Right forelimb (tissue), 1 donor: ENCODE results near the gene CHCHD6.
"Not testable (repeated sequence)": the region's sequence is repeated elsewhere in the genome, so short reads cannot be mapped to it uniquely, and the experiment has no call there.

Experiments used
- DNase-seq: peaks from one replicate; pipeline ENCODE4 v3.0.0-alpha.2; 2018

Gene CHCHD6

DNA sequence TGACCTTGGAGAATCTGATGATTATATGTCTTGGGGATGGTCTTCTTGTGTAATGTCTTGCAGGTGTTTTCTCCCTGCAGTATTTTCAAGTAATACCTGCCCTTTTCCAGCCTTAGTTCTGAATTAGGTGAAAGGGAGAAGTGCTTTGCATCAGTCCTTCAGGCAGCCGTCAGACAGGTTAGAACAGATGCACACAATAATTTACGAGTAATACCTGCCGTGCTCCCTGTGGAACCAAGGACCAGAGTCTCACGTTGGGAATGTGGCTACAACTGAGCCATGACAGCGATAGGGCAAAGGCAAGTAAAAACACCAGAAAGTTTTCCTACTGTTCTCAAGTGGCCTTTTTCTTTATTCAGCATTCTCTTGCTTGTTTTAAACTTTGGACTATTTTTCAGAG, 69.1 kb downstream of the CHCHD6 start:
- no peak for DNase-seq

DNA sequence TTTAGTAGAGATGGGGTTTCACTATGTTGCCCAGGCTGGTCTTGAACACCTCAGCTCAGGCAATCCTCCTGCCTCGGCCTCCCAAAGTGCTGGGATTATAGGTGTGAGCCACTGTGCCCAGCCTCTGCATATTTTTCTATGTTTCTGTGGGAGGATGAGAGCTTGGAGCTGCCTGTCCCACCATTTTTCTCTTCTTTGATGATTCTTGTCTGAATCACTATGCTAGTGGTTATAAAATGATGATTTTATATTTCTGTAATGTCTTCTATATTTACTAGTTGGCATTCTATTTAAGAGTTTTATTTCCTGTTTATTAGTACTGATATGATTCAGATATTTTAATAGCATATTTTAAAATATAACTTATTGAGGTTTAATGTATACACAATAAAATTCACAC, 69.7 kb downstream of the CHCHD6 start:
- no peak for DNase-seq

DNA sequence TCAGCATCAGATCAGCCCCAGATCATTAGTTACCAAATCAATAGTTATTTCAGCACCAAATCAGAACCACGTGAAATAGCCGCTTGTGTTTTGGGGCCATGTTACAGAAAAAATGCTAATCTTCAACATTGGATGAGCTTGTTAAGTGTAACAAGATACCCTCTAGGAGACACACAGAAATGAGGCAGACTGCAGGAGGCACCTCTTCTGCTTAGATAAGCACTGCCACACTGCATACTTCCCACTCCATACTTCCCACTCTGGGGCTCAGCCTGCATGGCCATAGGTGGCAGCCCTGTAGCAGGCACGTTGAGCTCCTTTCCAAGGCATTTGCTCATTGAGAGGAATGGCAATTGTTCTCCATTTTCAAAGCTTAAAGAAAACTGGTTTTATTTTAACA, 73.3 kb downstream of the CHCHD6 start:
- DNase-seq = no peak

DNA sequence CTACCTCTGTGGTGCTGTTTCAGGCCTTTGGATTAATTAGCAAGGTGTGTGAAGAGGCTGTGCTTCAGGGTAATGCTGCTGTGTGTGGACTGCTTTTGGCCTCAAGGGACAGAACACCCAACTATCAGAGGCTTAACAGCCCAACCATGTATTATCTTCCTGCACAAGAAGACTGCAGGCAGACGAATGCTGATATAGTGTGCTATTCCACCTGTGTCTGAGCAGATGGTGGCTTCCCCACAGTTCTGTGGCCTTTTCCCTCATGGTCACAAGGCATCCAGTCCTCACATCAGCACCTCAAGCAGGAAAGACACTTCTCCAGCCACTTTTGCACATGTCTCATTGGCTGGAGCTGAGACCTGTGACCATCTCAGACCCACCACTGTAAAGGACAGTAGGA, 76.6 kb downstream of the CHCHD6 start:
- no peak for DNase-seq

DNA sequence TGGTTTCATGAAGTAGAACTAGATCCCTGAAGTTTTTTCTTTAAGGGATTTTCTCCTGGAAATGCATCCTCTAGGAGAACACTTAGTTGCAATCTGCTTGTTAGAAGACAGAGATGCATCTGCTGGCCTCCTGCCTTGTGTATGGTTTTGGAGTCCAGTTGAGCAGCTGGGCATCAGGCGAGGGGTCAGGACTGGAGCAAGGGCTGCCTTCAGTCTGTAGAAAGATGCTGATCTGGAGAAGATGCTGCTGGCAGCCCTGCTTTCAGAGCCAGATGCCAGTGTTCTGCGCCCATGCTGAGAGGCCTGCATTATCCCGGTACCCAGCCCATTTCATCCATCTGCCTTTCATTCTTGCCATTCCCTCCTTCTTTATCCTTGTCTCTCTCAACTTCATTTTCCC, 77.4 kb downstream of the CHCHD6 start:
- no peak for DNase-seq

DNA sequence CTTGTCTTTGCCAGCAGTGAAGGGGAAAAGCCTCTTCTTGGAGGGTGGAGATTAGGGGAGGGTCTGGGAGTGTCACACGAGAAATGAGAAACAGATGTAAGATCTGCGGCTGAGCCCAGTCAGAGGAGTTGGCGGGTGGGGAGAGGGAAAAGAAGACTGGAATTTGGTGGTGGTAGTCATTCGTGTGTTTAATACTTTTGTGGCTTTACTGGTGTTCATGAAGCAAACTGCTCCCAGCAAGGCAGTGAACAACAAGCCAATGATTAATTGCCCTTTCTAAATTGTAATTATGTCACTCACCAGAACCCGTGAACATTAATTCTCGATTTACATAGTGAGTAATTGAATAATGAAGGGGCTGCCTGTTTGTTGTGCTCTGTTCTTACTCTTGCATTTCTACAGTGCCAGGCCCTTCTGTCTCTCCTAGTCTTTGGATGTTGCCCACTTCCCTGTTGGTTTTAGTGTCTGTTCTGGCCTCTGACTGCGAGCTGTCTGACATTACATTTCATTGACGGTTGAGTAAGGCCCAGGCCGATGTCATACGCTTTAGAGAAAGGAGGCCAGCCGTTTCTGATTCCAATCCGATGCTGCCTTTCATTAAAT, 78.0 kb downstream of the CHCHD6 start:
- peak; percentile 78 for DNase-seq

DNA sequence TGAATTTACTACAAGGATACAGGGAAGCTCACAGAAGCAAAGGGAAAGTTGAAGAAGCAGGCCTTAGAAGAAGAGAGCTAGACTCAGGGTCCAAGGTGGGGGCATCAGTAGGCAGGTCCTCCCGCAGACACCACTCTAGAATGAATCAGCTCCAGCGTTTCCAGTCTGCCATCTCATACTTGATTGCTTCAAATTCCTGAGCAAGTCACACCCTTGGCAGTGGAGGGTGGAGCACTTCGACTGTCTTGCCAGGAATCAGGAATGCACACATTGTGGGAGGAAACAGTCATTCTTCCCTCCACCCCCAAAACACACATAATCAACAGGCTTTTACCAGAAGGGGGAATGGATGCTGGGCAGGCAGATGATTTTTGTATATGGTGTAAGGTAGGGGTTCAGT, 78.5 kb downstream of the CHCHD6 start:
- peak; percentile 59 for DNase-seq

DNA sequence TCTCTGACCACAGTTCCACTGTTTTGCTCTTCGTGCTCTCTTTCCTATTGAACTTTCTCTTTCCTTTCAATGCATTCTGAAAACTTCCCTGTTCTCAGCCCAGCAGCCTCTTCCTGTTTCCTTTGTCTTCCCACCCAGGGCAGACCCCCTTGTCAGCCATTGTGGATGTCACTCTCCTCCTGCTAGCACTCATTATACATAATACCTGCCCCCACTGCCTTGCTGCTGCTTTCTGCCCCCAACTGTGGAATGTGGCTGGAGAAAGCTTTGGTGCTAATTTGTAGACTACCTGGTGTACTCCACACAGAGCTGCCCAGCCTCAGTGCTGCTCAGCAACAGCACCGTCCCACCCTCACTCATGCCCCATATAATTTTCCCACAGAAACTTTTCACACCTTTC, 80.2 kb downstream of the CHCHD6 start:
- no peak for DNase-seq

DNA sequence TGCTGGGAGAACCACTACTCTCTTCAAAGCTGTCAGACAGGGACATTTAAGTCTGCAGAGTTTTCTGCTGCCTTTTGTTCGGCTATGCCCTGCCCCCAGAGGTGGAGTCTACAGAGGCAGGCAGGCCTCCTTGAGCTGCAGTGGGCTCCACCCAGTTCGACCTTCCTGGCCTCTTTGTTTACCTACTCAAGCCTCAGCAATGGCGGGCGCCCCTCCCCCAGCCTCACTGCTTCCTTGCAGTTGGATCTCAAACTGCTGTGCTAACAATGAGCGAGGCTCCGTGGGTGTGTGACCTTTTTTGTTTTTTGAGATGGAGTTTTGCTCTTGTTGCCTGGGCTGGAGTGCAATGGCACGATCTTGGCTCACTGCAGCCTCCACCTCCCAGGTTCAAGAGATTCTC, 87.3 kb downstream of the CHCHD6 start:
- not testable (repeated sequence) for DNase-seq

DNA sequence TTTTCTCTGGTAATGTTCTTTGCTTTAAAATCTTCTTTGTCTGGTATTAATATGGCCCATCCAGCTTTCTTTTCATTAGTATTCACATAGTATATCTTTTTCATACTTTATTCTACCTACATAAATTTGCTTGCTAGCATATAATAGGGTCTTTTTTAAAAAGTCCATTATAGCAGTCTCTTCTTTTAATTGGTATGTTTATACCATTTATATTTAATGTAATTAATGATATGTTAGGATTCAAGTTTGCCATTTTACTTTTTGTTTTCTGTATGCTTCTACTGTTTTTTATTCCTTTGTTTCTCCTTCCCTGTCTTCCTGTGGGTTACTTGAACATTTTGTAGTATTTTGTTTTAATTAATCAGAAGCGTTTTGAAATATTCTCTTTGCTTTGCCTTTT, 89.0 kb downstream of the CHCHD6 start:
- DNase-seq = no peak

DNA sequence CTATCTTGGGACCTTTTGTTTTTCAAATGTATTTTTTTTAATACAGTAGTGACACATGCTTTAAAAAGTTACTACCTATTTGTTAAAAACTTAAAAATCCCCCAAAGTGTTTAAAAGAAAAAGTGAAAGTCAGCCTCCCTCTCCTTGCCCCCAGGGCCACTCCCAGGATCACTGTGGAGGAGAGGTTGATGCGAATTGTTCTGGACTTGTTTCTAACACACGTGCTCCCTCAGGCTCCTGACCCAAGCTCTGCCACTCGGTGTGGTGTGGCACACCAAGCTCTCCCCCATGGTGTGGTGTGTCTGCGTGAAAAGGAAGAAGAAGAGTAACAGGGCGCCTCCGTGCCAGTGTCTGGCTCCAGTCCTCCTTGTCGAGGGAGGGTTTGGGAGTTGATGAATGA, 93.5 kb downstream of the CHCHD6 start:
- DNase-seq = no peak

DNA sequence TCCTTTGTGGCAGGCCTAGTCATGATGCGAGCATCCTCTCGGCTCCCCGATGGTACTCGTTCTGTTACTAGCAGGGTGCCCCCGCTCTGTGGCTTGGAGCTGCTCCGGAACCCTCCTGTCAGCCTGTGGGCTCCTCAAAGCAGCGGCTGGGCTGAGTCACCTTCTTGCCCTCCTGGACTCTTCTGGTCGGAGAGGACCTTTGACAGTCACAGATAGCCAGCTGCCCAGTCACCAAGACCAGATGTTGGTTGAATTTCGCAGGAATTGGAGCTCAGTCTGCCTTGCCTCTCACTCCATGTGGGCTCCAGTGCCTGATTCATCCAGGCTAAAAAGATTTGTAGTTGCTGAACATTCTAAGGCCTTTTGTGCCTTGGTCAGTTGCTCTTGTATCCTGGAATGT, 94.5 kb downstream of the CHCHD6 start:
- DNase-seq = no peak

DNA sequence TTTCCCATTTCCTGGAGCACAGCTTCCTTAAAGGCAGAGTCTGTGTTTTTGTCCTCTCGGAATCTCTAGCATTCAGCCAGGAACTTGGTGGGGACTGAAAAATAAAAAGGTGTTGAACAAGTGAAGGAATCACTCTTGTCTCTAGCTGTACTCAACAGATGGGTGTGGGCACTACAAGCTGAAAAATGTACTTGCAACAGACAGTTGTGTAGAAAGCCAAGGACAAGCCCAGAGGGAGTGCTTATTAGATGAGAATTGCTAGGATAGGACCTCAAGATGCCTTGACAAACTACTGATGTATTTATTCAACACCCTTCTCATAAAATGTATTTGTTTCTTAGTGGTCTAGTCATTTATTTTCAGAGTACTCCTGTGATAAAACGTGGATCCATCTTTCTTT, 95.1 kb downstream of the CHCHD6 start:
- no peak for DNase-seq

DNA sequence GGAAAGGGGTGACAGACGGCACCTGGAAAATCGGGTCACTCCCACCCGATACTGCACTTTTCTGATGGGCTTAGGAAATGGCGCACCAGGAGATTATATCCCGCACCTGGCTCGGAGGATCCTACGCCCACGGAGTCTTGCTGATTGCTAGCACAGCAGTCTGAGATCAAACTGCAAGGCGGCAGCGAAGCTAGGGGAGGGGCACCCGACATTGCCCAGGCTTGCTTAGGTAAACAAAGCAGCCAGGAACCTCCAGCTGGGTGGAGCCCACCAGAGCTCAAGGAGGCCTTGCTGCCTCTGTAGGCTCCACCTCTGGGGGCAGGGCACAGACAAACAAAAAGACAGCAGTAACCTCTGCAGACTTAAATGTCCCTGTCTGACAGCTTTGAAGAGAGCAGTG, 97.3 kb downstream of the CHCHD6 start:
- not testable (repeated sequence) for DNase-seq

DNA sequence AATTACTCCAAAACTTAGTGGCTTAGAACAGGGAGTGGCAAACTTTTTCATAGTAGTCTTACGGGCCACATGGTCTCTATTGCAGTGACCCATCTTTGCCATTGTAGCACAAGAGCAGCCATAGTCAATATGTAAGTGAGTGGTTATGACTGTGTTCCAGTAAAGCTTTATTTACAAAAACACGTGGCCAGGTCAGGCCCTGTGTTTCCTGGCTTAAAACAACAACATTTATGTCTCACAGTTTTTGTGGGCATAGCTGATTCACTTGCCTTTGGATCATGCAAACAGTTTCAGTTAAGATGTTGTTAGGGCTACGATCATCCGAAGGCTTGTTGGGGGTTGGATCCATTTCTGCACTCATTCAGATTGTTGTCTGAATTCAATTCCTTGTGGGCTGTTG, 103.8 kb downstream of the CHCHD6 start:
- DNase-seq = no peak

DNA sequence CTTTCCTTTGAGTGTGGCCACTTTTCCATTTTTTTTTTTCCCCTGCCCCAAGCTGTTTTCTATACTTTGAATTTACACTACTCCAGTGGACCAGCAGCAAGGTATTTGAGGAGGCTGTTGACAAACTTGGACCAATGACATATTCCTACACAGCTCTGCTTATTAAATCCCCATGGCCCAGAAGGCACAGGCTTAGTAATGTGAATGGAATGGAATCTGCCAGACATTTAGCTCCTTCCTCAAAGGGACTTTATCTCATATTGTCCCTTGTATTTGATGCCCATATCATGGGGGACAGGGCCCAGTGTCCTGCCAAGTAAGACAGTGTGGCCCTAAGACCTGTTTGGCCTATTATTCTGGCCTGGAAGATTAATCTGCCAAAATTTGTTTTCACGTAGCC, 107.5 kb downstream of the CHCHD6 start:
- no peak for DNase-seq

DNA sequence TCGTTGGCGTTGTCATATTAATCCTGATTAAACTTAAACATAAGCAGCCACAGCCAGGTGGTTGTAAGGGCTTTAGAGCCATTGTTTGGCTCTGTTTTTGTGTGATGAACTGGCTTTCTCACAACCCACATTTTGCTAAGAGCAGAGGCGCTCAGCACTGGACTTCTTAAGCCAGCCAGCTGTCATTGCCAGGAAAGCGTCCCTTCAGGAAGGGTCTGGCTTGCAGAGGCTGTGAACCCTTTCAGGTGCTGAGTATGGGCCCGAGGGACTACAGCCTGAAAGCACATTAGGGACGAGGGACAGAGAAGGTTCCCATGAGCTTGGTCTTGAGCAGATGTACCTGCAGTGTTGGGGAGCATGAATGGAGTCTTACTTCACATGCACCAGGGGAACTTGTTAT, 112.3 kb downstream of the CHCHD6 start:
- no peak for DNase-seq

DNA sequence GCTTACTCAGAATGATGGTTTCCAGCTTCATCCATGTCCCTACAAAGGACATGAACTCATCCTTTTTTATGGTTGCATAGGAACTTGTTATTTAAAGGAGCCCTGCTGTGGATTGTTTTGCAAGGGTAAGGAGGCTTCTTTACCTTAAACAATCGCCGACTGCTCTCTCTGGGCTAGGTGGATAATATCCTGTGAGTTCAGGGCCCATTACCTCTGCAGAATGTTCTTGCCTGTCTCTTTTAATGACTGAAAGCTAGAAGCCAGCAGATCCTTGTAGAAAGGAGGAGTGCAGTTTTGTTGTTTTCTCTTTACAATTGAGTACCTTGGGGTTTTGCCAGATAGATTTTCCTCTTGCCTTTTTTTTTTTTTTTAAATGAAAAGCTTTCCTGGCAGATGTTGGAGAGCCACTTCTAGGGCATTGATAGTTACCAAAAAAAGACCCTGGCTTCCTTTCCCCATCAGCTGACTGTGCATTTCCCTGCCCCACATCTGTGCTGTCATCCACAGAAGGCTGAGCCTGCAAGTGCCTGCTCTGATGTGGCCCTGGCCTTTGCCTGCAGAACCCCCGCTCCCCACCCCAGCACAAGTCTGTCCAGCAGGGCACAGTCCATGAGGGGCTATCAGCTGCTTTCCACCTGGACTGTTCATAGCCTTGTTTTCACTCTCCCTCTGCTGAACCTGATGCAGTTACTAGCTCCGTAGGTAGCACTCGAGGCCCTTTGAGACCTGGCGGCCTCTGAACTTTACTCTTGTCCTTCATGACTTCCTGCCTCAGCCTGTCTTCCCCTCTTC, 113.1 kb downstream of the CHCHD6 start:
- no peak for DNase-seq

DNA sequence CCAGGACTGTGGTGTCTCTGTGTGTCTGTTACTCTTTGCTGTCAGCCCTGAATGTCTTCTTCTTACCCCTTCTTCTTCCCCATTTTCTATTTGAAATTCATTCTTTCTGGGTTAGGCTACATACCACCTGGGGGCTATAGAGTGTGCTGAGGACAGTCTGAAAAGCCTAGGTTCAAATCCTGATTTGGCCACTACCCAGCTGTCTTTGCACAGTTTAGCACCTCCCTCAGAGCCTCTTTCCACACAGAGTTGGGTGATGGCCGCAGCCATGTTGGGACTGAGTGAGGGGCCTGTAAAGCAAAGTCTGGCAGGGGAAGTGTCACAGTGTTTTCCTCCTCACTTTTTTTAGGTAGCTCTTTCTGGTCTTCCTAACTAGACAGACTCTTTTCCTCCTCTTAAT, 113.7 kb downstream of the CHCHD6 start:
- no peak for DNase-seq

DNA sequence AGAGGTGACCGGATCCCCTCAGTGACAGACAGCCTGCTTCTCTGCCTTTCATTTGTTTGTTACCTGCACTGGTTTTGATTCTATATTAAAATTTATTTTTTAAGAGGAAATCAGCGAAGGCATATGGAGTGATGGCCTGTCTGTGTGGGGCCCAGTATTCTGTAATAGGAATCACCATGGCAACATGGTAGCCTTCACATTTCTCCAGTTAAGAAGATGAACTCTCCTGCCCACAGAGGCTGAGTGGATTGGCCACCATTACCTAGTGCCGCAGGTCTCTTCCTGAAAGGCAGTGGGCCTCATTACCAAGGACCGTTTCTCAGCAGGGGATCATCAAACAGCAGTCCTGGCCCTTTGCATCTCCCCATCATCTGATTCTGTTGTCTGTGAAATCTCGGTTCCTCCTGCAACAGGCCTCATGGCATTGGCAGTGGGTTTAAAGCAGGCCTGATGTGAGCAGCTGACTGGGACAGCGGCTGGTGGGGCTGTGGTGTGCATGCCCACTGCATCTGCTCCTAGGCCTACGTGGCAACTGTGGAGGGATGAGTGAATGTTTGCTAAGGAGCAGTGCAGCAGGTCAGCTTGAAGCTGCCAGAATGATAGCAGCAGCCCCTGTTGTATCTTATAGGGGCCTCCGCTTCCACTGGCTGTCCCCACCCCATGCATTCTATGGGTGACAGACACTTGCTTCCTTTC, 114.5 kb downstream of the CHCHD6 start:
- no peak for DNase-seq

DNA sequence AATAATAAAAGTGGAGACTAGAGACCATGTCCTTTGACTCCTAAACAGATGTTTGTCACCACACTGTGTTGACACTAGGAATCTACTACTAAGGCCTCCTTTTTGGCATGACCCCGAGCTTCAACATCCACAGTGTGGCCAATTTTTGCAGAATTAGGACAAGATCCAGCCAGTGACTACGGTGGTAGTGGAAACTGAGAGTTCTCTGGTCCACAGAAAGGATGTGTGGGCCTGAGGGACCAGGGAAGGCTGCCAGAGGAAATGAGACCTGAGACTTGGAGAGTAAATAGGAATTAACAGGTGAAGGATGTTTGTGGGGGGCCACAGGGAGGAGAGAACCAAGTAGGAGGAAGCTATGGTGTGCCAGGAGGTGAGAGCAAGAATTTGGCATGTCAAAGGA, 122.7 kb downstream of the CHCHD6 start:
- DNase-seq = no peak

DNA sequence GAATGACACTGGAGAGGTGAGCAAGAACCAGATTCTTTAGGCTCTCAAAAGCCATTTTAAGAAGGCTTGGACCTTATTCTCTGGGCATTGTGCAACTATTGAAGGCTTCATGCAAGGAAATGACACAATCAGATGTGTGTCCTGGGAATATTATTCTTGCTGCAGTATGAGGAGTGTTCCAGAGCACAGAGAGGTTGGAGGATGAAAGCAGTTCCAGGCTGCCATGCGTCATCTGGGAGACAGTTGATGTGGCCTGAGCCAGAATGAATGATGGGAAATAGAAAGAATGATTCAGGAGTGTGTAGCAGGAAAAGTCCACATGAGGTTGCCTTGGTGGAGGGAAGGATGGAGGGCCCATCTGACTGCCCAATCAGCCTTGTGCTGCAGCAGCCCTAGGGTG, 123.1 kb downstream of the CHCHD6 start:
- no peak for DNase-seq

DNA sequence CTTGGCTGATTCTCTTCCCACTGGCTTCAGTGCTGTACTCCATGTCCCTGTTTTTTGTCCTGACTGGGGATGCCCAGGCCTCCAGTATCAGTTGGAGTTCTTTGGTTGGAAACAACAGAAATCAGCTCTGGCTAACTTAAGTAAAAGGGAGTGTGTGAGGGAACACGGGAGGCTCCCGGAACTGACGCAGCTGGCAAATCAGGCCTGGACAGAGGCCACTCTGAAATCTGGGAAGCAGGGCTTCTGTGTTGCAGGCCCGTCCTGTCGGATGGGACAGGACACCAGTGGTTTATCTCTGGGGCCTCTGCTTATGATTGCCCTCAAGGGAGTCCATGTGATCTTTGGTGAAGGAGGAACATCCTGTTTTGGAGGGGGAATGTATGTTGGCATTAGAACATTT, 124.3 kb downstream of the CHCHD6 start:
- DNase-seq = no peak

DNA sequence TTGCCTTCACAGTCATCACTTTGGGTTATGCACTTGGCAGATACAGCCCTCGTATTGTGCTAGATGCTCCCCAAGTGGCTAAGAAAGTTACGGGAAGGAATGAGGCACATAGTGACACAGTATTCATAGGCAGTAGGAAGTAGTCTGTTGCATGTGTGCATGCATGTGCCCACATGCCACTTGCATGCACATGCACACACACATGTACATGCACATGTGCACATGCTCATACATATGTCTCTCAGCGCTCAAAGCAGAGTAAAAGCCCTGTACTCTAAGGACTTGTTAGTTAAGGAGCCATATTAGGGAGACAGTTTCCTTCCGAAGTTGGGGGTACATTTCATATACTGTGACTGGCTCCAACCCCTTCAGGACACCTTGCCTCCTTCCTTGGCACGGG, 128.9 kb downstream of the CHCHD6 start:
- DNase-seq = no peak
